Left lobe of liver (tissue), 2 donors: ENCODE results near the gene NCAM1. TPM values are rescaled to one million over a fixed set of nuclear protein-coding genes. Genes with fewer than 3 reads are reported as not detected.
"Not testable (repeated sequence)": the region's sequence is repeated elsewhere in the genome, so short reads cannot be mapped to it uniquely, and the experiment has no call there.

Experiments
- ATAC-seq: fragments of 200-7000 bp; cut with Tn5 transposase; one replicate; pipeline ENCODE4 v1.9.1; 2020; ENCODE audit warnings: mild to moderate bottlenecking, moderate library complexity
- DNase-seq: peaks from one replicate; pipeline ENCODE4 v3.0.0-alpha.2; 2020; ENCODE audit warnings: low spot score
- total RNA-seq: library from RNA; stranded (reverse); gene quantifications from one replicate; pipeline ENCODE4 v1.2.1, GENCODE V29; 2021
- donor health status: DM: no; HTN: no; CAD: no; lungs with moderate emphysema.
- donor health status: DM: no; HTN: yes; CAD: no.

The NCAM1 gene
- total RNA-seq, 1 donor from 2014 or later: 2.8 TPM

DNA sequence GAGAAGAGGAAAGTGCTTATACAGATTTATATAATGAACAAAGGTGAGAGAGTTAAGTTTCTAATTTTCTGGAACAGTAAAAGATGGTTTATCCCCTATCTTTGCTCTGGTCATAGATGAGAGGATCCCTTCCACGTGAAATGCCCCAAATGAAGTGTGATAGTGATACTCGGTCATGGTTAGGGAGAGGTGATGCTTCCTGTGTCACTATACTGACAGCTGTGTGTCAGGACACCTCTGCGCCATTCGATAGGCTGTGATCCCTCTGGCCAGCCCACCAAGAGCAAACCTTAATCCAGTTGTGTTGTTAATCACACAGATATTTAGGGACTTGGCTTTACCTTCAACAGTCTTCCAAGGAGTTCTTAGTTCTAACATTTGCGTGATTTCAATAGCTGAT is 57.7 kb downstream of the NCAM1 start:
- no peak for ATAC-seq
- no peak for DNase-seq

DNA sequence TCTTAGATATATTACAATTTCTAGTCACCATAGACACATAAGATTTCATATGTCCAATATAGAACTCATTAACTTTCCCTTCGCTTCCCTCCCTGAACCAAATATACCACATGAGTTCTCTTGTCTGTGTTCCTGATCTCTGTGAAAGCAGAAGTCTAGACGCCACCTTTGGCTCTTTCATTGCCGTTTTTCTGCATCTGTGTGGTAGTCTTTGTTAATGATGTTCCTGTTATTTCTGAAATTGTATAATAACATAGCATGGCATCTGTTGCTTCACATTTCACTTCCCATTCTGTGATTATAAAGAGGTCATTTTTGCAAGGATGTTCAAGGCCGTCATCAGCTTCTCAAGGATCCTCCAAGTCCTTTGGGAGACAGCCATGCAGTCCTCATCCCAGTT is 58.5 kb downstream of the NCAM1 start:
- no peak for DNase-seq
- ATAC-seq: no peak

DNA sequence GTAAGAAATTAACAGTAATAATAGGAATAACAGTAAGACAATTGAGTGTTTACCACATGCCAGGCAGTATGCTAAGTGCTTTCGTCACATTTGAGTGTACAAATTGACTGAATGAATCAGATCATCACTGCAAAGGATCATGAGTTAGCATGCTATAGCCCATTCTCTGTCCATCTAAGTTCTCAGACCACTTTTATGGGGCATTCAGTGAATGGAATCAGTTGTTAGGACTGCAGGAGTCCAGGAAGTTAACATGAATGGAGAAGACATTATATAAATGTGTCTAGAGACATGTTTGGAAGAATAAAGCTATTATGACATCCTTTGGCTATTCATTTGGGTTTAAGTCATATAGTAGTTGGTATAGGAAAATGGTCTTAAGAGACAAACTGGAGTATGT is 59.9 kb downstream of the NCAM1 start:
- DNase-seq: no peak
- no peak for ATAC-seq

GRCh38 chr11:113022262-113022661 is 61.0 kb downstream of the NCAM1 start:
- ATAC-seq: no peak

GRCh38 chr11:113023228-113023627 is 62.0 kb downstream of the NCAM1 start:
- no peak for ATAC-seq

More at GRCh38 chr11:113022262-113022661, 61.0 kb downstream of the NCAM1 start:
- no peak for DNase-seq

DNA sequence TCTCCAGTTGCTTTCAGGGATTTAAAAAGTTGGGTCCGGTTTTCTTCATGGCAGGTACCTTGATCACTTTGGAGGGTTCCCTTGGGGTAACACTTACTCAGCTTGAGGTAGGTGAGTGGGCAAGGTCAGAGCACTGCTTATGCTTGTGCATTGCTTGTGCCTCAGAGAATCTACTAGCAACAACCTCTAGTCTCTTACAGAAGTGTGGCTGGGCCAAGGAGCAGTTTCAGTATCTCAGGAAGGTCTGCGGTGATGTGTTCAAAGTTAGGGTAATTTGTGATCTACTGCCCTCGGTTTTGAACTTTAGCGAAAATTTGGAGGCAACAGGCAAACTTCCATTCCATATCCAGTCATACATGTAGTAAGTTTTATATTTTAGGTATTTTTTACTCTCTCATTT is 62.8 kb downstream of the NCAM1 start:
- no peak for DNase-seq
- ATAC-seq: no peak

More at GRCh38 chr11:113023228-113023627, 62.0 kb downstream of the NCAM1 start:
- DNase-seq: no peak

GRCh38 chr11:113026778-113027177 is 65.6 kb downstream of the NCAM1 start:
- no peak for DNase-seq
- no peak for ATAC-seq

- DNase-seq (no peak), ATAC-seq (no peak)
These were observed 73.4 kb downstream of the NCAM1 start for GRCh38 chr11:113034576-113034975.

- no peak for DNase-seq
- no peak for ATAC-seq
These were observed 74.5 kb downstream of the NCAM1 start for GRCh38 chr11:113035708-113036107.

- DNase-seq (no peak), ATAC-seq (no peak)
These were observed 82.5 kb downstream of the NCAM1 start for GRCh38 chr11:113043698-113044097.

- no peak for ATAC-seq
These were observed 83.9 kb downstream of the NCAM1 start for GRCh38 chr11:113045146-113045545.

DNA sequence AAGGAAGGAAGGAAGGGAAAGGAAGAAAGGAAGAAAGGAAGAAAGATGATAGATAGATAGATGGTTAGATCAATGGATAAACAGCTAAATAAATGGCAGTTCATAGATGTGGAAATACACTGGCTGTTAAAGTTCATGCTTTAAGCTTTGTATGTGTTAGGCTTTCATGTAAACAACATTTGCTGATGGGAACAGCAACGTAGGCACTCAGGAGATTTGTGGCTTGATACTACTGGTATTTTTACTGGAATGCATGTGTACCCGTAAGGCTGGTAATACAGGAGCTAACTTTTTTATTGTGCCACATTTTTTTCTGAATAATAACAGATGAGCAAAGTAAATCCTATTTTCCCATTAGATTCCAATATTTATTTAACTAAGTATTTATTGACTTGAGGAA is 85.6 kb downstream of the NCAM1 start:
- DNase-seq: no peak
- ATAC-seq: no peak

More at GRCh38 chr11:113045146-113045545, 83.9 kb downstream of the NCAM1 start:
- no peak for DNase-seq

GRCh38 chr11:113048820-113049768 is 87.9 kb downstream of the NCAM1 start:
- DNase-seq (no peak), ATAC-seq (no peak)

GRCh38 chr11:113053042-113053441 is 91.8 kb downstream of the NCAM1 start:
- DNase-seq, ATAC-seq: not testable (repeated sequence)

DNA sequence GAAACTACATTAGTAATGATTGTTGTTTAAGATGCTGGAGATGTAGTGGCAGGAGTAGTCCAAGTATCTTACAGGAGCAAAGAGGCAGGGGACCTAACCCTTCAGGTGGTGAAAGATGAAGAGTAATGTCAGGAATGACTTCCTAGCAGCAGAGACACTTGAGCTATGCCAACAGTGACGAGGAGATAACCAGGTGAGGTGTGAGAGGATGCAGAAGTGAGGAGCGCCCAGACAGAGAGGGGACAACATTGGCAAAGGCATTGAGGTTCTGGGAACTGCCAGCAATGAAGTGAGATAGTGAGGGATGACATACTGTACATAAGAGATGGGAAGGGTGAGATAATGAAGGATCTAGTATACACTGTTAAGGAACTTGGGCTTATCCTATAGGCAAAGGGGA is 95.8 kb downstream of the NCAM1 start:
- no peak for DNase-seq
- no peak for ATAC-seq

DNA sequence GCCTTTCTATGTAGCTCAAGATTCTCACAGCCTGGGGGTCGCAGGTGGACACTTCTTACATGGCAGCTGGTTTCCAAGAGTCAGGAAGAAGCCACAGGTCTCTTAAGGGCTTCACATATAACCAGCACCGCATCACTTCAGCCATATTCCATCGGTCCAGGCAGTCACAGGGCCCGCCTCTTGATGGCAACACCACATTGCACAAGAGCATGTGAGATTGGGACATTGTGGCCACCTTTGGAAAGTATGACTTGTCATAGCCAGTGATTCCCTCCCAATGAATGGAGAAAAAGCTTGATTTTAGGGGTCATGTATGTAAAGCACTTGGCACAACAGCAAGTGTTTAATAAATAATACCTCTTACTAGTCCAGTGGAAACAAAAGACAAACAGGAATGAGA is 98.3 kb downstream of the NCAM1 start:
- no peak for ATAC-seq
- DNase-seq: no peak

DNA sequence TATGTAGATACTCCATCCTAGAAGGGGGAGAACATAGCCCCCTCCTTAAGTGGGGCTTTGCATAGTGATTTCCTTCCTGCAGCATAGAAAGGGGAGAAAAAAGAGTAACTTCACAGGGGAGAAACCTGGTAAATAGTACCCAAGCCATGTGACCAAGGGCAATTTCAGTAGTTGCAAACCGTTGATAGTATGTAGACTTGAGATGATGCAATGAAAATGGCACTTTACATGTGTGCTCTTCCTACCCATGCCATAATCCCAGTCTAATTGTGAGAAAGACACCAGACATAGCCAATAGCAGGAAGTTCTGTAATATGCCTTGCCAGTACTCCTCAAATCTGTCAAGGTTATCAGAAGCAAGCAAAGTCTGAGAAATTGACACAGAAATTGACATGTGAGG is 104.1 kb downstream of the NCAM1 start:
- no peak for DNase-seq
- no peak for ATAC-seq

DNA sequence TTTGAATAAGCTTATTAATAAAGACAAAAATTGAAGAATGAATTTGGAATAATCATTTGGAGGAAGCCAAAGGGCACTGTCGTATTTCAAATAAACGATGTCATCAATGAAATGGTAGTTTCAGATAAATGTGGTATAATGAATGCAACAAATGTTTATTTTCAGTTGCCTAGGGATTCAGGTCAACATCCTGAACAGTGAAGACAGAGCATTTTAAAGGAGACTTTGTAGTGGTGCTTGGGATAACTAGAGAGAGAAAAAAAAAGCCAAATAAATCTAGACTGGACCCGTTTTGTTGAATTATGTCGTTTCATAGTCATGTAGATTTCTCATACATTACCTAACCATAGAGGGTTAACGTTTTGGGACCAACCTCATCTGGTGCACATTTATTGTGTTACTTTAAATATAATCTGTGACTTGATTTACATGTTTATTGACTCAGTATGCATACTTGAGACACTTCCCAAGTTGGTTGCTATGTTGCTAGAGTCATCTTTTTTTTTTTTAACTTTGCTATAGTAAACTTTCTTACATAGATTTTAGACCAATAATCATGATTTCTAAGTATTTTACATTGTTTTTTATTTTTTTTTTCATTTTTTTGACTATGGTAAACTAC is 111.1 kb downstream of the NCAM1 start:
- no peak for ATAC-seq
- no peak for DNase-seq

- no peak for DNase-seq
- ATAC-seq: no peak
These were observed 112.2 kb downstream of the NCAM1 start for GRCh38 chr11:113073290-113073953.

GRCh38 chr11:113075586-113076095 is 114.4 kb downstream of the NCAM1 start:
- ATAC-seq (no peak), DNase-seq (no peak)

DNA sequence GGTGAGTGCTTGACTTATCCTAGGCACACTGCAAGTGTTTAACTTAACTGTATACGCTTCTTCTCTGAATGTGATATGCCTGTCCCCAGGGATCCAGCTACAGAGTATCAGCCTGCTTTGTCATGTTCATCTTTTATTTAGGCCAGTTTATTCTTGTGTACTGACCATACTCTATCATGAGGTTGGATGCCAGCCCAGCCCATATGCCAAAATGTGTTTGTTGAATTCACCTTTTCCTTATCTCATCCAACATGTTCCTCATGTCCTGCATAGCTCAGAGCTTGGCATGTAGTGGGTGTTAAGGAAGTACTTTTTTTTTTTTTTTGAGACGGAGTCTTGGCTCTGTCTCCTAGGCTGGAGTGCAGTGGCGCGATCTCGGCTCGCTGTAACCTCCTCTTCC is 116.2 kb downstream of the NCAM1 start:
- DNase-seq: no peak
- no peak for ATAC-seq
